Testis (tissue), 3 donors: ENCODE measurements around the gene GMDS. TPM values are rescaled to one million over a fixed set of nuclear protein-coding genes. Genes with fewer than 3 reads are reported as not detected.

Experiments
- DNase-seq: peaks from one replicate; pipeline ENCODE4 v3.0.0-alpha.2; 2019
- H3K27ac ChIP-seq, 2 donors: fragments of 200-600 bp; sonication (generic); one replicate each; pipeline ENCODE4 v1.5.1; 2019
- H3K27me3 ChIP-seq: fragments of 200-600 bp; sonication (generic); one replicate; pipeline ENCODE4 v1.5.1; 2019
- H3K36me3 ChIP-seq: fragments of 200-600 bp; sonication (generic); one replicate; pipeline ENCODE4 v1.5.1; 2017; ENCODE audit warnings: low read depth; ENCODE audit errors: missing control alignments
- H3K4me1 ChIP-seq: fragments of 200-600 bp; sonication (generic); one replicate; pipeline ENCODE4 v1.5.1; 2019
- H3K4me3 ChIP-seq, 2 donors: fragments of 200-600 bp; sonication (generic); one replicate each; pipeline ENCODE4 v1.5.1; 2017 to 2019
- H3K9me3 ChIP-seq: fragments of 200-600 bp; sonication (generic); one replicate; pipeline ENCODE4 v1.5.1; 2017
- POLR2A ChIP-seq: fragments of 450-650 bp; IDR thresholded peaks from one replicate; pipeline ENCODE4 v1.6.1; 2017; ENCODE audit warnings: antibody characterized with exemption, mild to moderate bottlenecking, moderate library complexity
- WGBS, 2 donors: methylation state at CpG; one replicate each; pipeline ENCODE4 v1.1.5; 2018; 5-methylcytosine and 5-hydroxymethylcytosine counted together
- intact Hi-C: fragments of 100-400 bp; cut with DNase I; formaldehyde crosslinking; loops from one replicate; pipeline ENCODE4 v1.15.1; 2023; ENCODE audit warnings: low total_unique reads
- polyA plus RNA-seq: library from polyadenylated mRNA; stranded (reverse); fragments of 350-450 nt; fragmentation: Illumina TruSeq; extraction: RNeasy Lipid Tissue Mini Kit (QIAGEN cat#74804); gene quantifications from one replicate; pipeline ENCODE4 v1.2.3, GENCODE V29; 2014; ENCODE audit warnings: low read depth, low replicate concordance; ENCODE audit not compliant: insufficient read depth
- total RNA-seq, 2 donors: library from RNA; depleted of rRNA; stranded (reverse); fragments of >200 nt; gene quantifications; one replicate each; pipeline ENCODE4 v1.2.3, GENCODE V29; 2016
- TF ChIP-seq, protein P1 (sequence below), 3 experiments: fragments of 450-650 bp in 2 of 3; fragments of 200-600 bp in 1 of 3; sonication (generic) in 1 of 3; IDR thresholded peaks; one replicate each; pipeline ENCODE4 v1.5.1; 2016 to 2019; ENCODE audit warnings: antibody characterized with exemption in 3 of 3, mild to moderate bottlenecking in 2 of 3, moderate library complexity in 1 of 3

GMDS gene
- total and polyA plus RNA-seq, 3 donors from 2014 or later = 19.6 to 31.1 (median 22.2) TPM

DNA sequence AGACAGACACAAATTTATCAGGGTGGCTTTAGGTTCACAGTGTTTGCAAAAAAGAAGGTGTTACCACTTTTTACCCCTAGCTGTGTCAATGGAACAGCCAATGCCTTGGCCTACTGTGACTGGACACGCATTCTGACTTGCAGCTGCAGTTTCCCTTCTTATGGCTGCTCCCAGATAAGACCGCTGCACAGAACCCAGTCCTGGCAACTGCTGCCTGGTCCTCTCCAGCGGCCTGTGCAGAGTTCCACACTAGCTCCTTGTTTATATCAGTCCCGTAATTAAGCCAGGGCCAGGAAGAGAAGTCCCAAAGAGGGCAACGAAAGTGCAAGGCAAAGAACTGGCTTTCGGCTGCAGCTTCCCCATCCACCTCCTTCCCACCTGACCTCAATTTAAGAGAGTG lies 352.7 kb downstream of the GMDS start:
- no peak for DNase-seq
- H3K27me3 ChIP-seq = no peaks in the 10 kb centered on the region
- TF ChIP-seq, protein P1, sequence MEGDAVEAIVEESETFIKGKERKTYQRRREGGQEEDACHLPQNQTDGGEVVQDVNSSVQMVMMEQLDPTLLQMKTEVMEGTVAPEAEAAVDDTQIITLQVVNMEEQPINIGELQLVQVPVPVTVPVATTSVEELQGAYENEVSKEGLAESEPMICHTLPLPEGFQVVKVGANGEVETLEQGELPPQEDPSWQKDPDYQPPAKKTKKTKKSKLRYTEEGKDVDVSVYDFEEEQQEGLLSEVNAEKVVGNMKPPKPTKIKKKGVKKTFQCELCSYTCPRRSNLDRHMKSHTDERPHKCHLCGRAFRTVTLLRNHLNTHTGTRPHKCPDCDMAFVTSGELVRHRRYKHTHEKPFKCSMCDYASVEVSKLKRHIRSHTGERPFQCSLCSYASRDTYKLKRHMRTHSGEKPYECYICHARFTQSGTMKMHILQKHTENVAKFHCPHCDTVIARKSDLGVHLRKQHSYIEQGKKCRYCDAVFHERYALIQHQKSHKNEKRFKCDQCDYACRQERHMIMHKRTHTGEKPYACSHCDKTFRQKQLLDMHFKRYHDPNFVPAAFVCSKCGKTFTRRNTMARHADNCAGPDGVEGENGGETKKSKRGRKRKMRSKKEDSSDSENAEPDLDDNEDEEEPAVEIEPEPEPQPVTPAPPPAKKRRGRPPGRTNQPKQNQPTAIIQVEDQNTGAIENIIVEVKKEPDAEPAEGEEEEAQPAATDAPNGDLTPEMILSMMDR (IDR thresholded peaks at IDR 0.05) = no peak
- no peak for TF ChIP-seq POLR2A
- WGBS, 2 donors = 78 to 79% methylated on average over 6 of the region's 6 CpGs
- intact Hi-C loops = no loop called here
- H3K9me3 ChIP-seq = no peaks in the 10 kb centered on the region
- H3K27ac ChIP-seq = no peak overlapping the region
- no peaks in the 10 kb centered on the region for H3K36me3 ChIP-seq
- H3K4me1 ChIP-seq = no peaks in the 10 kb centered on the region
- no peak overlapping the region for H3K4me3 ChIP-seq

- intact Hi-C loops = no loop called here
- no peaks in the 10 kb centered on the region for H3K27me3 ChIP-seq
- H3K27ac ChIP-seq = no peak overlapping the region
- no peak for TF ChIP-seq POLR2A
- TF ChIP-seq, protein P1 (IDR thresholded peaks at IDR 0.05) = no peak
- WGBS, 2 donors = 88 to 89% methylated on average over 2 of the region's 2 CpGs
- no peak for DNase-seq
- no peaks in the 10 kb centered on the region for H3K9me3 ChIP-seq
- H3K4me3 ChIP-seq = no peak overlapping the region
- no peaks in the 10 kb centered on the region for H3K4me1 ChIP-seq
- no peaks in the 10 kb centered on the region for H3K36me3 ChIP-seq
Measured at GRCh38 chr6:1890987-1891386, 354.4 kb downstream of the GMDS start.

- WGBS, 2 donors = 82 to 86% methylated on average over 8 of the region's 8 CpGs
- no peaks in the 10 kb centered on the region for H3K36me3 ChIP-seq
Measured at GRCh38 chr6:1890071-1890470, 355.3 kb downstream of the GMDS start.

GRCh38 chr6:1885576-1886011 lies 359.8 kb downstream of the GMDS start:
- intact Hi-C loops = no loop called here
- 69 to 78% methylated on average over 12 of the region's 12 CpGs for WGBS, 2 donors

More at GRCh38 chr6:1890071-1890470, 355.3 kb downstream of the GMDS start:
- Histone ChIP-seq H3K4me3 (no peak overlapping the region), H3K4me1 (no peaks in the 10 kb centered on the region), H3K27me3 (no peaks in the 10 kb centered on the region), H3K9me3 (no peaks in the 10 kb centered on the region), H3K27ac (no peak overlapping the region)
- no peak for DNase-seq
- TF ChIP-seq POLR2A = no peak
- intact Hi-C loops = no loop called here

GRCh38 chr6:1884313-1884712 lies 361.1 kb downstream of the GMDS start:
- Histone ChIP-seq H3K4me1 (no peaks in the 10 kb centered on the region), H3K9me3 (no peaks in the 10 kb centered on the region), H3K27ac (no peak overlapping the region), H3K27me3 (no peaks in the 10 kb centered on the region), H3K4me3 (no peak overlapping the region), H3K36me3 (no peaks in the 10 kb centered on the region)
- intact Hi-C loops = no loop called here
- 89 to 100% methylated on average over 2 of the region's 2 CpGs for WGBS, 2 donors
- no peak for DNase-seq
- TF ChIP-seq POLR2A = no peak
- TF ChIP-seq, protein P1 (IDR thresholded peaks at IDR 0.05) = no peak

More at GRCh38 chr6:1885576-1886011, 359.8 kb downstream of the GMDS start:
- no peak for TF ChIP-seq POLR2A
- TF ChIP-seq, protein P1 (IDR thresholded peaks at IDR 0.05) = no peak
- Histone ChIP-seq H3K4me3 (no peak overlapping the region), H3K9me3 (no peaks in the 10 kb centered on the region), H3K27ac (no peak overlapping the region), H3K4me1 (no peaks in the 10 kb centered on the region), H3K36me3 (no peaks in the 10 kb centered on the region), H3K27me3 (no peaks in the 10 kb centered on the region)
- DNase-seq = no peak
